HEK293 (cell line): ENCODE data around the gene CLEC1A.

ENCODE experiments used
- CTCF ChIA-PET: fragments of 350-600 bp; formaldehyde crosslinking; extraction: SDS; loops from one replicate; lab custom pipeline; 2021; ENCODE audit warnings: antibody characterized with exemption; lab: Yijun Ruan, JAX
- POLR2A ChIA-PET: fragments of 300-600 bp; formaldehyde crosslinking; extraction: SDS; loops from one replicate; lab custom pipeline; 2020; ENCODE audit warnings: antibody characterized with exemption, inconsistent platforms; lab: Yijun Ruan, JAX
- H3K27ac ChIP-seq: fragments of 200-500 bp; sonication (Bioruptor generic); 2 replicates; pipeline ENCODE4 v1.5.1; 2014; ENCODE audit warnings: low read depth, low read length, control low read depth, inconsistent platforms; ENCODE audit errors: extremely low read depth
- H3K36me3 ChIP-seq, 2 experiments: fragments of 200-500 bp in 1 of 2; sonication (Bioruptor generic) in 1 of 2; 1 replicate in 1 of 2; 2 replicates in 1 of 2; pipeline ENCODE4 v1.5.1; 2014 to 2017; ENCODE audit warnings: inconsistent platforms in 2 of 2, low read length in 2 of 2; ENCODE audit not compliant: control insufficient read depth in 2 of 2, insufficient read depth in 1 of 2
- H3K4me1 ChIP-seq: fragments of 200-500 bp; sonication (Bioruptor generic); 2 replicates; pipeline ENCODE4 v1.5.1; 2014; ENCODE audit warnings: mild to moderate bottlenecking, low read length, inconsistent platforms; ENCODE audit not compliant: control insufficient read depth, insufficient read depth
- H3K4me3 ChIP-seq: 2 replicates; pipeline ENCODE4 v1.5.1; 2011; ENCODE audit warnings: low read depth, mild to moderate bottlenecking, control low read depth, low read length, moderate library complexity
- H3K9me3 ChIP-seq: fragments of 200-500 bp; sonication (Bioruptor generic); 2 replicates; pipeline ENCODE4 v1.5.1; 2014; ENCODE audit warnings: low read depth, low read length, inconsistent platforms; ENCODE audit not compliant: control insufficient read depth, insufficient read depth
- EGR2 ChIP-seq: fragments of 450-650 bp; formaldehyde crosslinking; IDR thresholded peaks from 2 replicates; pipeline ENCODE4 v1.5.1; 2016; ENCODE audit warnings: low read depth, missing biosample characterization, missing genetic modification characterization
- SP2 ChIP-seq: fragments of 450-650 bp; formaldehyde crosslinking; IDR thresholded peaks from 2 replicates; pipeline ENCODE4 v1.5.1; 2016; ENCODE audit warnings: missing biosample characterization, missing genetic modification characterization
- ZBTB48 ChIP-seq: fragments of 450-650 bp; formaldehyde crosslinking; IDR thresholded peaks from 2 replicates; pipeline ENCODE4 v1.5.1; 2016; ENCODE audit warnings: missing biosample characterization, missing genetic modification characterization
- ZNF10 ChIP-seq: fragments of 450-650 bp; formaldehyde crosslinking; IDR thresholded peaks from 2 replicates; pipeline ENCODE4 v1.5.1; 2017; ENCODE audit warnings: missing biosample characterization, missing genetic modification characterization
- ZNF16 ChIP-seq: fragments of 450-650 bp; formaldehyde crosslinking; IDR thresholded peaks from 2 replicates; pipeline ENCODE4 v1.5.1; 2016; ENCODE audit warnings: low read depth, missing biosample characterization, missing genetic modification characterization
- ZNF366 ChIP-seq: fragments of 450-650 bp; formaldehyde crosslinking; conservative IDR thresholded peaks from 2 replicates; pipeline ENCODE4 v1.5.1; 2016; ENCODE audit warnings: missing biosample characterization, missing genetic modification characterization
- ZNF514 ChIP-seq: fragments of 450-650 bp; formaldehyde crosslinking; IDR thresholded peaks from 2 replicates; pipeline ENCODE4 v1.5.1; 2016; ENCODE audit warnings: missing biosample characterization, missing genetic modification characterization
- ZNF548 ChIP-seq: fragments of 450-650 bp; formaldehyde crosslinking; IDR thresholded peaks from 2 replicates; pipeline ENCODE4 v1.5.1; 2016; ENCODE audit warnings: missing biosample characterization, missing genetic modification characterization
- ZNF624 ChIP-seq: fragments of 450-650 bp; formaldehyde crosslinking; IDR thresholded peaks from 2 replicates; pipeline ENCODE4 v1.5.1; 2017; ENCODE audit warnings: missing biosample characterization, missing genetic modification characterization
- ZNF830 ChIP-seq: fragments of 450-650 bp; IDR thresholded peaks from 2 replicates; pipeline ENCODE4 v1.5.0; 2018; ENCODE audit warnings: missing biosample characterization, missing genetic modification characterization, low read depth, mild to moderate bottlenecking, moderate library complexity
- ZSCAN16 ChIP-seq: fragments of 450-650 bp; formaldehyde crosslinking; IDR thresholded peaks from 2 replicates; pipeline ENCODE4 v1.5.1; 2016; ENCODE audit warnings: missing biosample characterization, missing genetic modification characterization
- TF ChIP-seq, protein P1 (sequence below): fragments of 450-650 bp; formaldehyde crosslinking; IDR thresholded peaks from 2 replicates; pipeline ENCODE4 v1.5.1; 2017; ENCODE audit warnings: missing biosample characterization, mild to moderate bottlenecking, missing genetic modification characterization, moderate library complexity
- TF ChIP-seq, protein P2 (sequence below): fragments of 450-650 bp; formaldehyde crosslinking; IDR thresholded peaks from 2 replicates; pipeline ENCODE4 v1.5.1; 2016; ENCODE audit warnings: missing biosample characterization, missing genetic modification characterization
- TF ChIP-seq, protein P3 (sequence below): fragments of 450-650 bp; formaldehyde crosslinking; optimal IDR thresholded peaks from 2 replicates; pipeline ENCODE3; 2016; ENCODE audit warnings: missing biosample characterization, mild to moderate bottlenecking, missing genetic modification characterization
- TF ChIP-seq, protein P4 (sequence below): fragments of 450-650 bp; formaldehyde crosslinking; IDR thresholded peaks from 2 replicates; pipeline ENCODE4 v1.5.1; 2016; ENCODE audit warnings: missing biosample characterization, missing genetic modification characterization, low read depth
- TF ChIP-seq, protein P5 (sequence below): fragments of 450-650 bp; formaldehyde crosslinking; IDR thresholded peaks from 2 replicates; pipeline ENCODE4 v1.5.1; 2016; ENCODE audit warnings: missing biosample characterization, missing genetic modification characterization, low read depth
- TF ChIP-seq, protein P6 (sequence below): fragments of 450-650 bp; formaldehyde crosslinking; IDR thresholded peaks from 2 replicates; pipeline ENCODE4 v1.5.1; 2016; ENCODE audit warnings: missing biosample characterization, missing genetic modification characterization

The CLEC1A gene

DNA sequence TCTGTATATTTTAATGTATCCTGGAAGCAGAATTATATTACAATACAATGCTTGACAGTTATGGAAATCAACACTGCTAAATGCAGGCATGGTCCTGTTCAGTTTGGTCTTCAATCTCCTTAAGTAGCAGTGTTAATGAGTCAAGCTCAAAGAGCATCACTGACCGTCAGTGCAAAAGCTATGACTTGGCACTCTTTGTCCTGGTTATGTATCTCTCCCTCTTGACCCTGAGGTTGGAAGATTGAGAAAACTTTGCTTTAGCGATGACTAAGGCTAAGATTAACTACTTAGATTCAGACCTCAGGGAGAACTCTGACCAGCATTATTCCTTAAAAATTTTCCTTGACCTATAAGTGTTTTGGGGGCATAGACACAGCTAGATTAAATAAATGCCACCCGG, 20.3 kb upstream of the CLEC1A start (continued):
- TF ChIP-seq, protein P1, sequence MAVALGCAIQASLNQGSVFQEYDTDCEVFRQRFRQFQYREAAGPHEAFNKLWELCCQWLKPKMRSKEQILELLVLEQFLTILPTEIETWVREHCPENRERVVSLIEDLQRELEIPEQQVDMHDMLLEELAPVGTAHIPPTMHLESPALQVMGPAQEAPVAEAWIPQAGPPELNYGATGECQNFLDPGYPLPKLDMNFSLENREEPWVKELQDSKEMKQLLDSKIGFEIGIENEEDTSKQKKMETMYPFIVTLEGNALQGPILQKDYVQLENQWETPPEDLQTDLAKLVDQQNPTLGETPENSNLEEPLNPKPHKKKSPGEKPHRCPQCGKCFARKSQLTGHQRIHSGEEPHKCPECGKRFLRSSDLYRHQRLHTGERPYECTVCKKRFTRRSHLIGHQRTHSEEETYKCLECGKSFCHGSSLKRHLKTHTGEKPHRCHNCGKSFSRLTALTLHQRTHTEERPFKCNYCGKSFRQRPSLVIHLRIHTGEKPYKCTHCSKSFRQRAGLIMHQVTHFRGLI (tag by site-specific recombination) = no peak

DNA sequence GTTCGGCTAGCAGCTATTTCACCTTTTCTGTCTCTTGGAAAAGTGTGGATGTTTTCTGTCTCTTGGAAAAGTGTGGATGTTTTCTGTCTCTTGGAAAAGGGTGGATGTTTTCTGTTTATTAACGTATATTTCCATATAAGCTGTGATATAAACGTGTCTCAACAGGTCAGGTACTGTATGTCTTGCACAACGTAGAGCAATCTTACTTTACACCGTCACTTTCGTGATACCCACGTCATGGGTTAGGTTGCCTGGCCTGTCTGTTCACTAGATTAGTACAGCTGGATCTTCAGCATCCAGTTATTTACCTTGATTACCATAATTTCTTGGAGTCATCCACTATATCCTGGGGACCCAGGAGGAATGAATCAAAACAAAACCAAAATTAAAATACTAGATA, 17.1 kb upstream of the CLEC1A start:
- Histone ChIP-seq H3K36me3 (no peaks in the 10 kb centered on the region), H3K4me3 (no peak overlapping the region), H3K4me1 (no peaks in the 10 kb centered on the region), H3K9me3 (no peaks in the 10 kb centered on the region), H3K27ac (no peak overlapping the region)
- ChIA-PET CTCF (no interaction called here), POLR2A (no interaction called here)
- TF ChIP-seq ZNF548 (tag by site-specific recombination) = no peak

DNA sequence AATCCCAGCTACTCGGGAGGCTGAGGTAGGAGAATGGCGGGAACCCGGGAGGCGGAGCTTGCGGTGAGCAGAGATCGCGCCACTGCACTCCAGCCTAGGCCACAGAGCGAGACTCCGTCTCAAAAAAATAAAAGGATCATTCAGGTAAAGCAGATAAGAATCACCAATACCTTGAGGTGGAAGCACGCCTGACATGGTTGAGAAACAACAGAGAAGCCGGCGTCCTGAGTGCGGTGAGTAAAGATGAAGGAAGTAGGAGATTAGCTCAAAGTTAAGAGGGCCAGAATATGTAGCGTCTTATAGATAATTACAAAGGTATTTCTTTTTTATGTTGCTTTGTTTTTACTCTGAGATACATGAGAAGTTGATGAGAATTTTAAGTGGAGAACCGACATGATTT, 16.5 kb upstream of the CLEC1A start:
- ChIA-PET CTCF (interaction anchor here (1.3 kb wide), 1 partner anchor 81 kb away, joined by 3 read pairs; no protein-coding TSS in a partner anchor), POLR2A (no interaction called here)
- no peak overlapping the region for H3K4me3 ChIP-seq
- no peak for TF ChIP-seq ZNF624 (tag by site-specific recombination)
- no peak for TF ChIP-seq ZSCAN16
- TF ChIP-seq ZBTB48 (tag by site-specific recombination) = no peak
- TF ChIP-seq ZNF10 (tag by site-specific recombination) = no peak
- TF ChIP-seq, protein P2, sequence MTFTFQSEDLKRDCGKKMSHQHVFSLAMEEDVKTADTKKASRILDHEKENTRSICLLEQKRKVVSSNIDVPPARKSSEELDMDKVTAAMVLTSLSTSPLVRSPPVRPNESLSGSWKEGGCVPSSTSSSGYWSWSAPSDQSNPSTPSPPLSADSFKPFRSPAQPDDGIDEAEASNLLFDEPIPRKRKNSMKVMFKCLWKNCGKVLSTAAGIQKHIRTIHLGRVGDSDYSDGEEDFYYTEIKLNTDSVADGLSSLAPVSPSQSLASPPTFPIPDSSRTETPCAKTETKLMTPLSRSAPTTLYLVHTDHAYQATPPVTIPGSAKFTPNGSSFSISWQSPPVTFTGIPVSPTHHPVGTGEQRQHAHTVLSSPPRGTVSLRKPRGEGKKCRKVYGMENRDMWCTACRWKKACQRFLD (tag by site-specific recombination) = no peak
- TF ChIP-seq ZNF366 = no peak
- TF ChIP-seq SP2 (tag by site-specific recombination) = no peak
- TF ChIP-seq EGR2 = no peak
- TF ChIP-seq, protein P3, sequence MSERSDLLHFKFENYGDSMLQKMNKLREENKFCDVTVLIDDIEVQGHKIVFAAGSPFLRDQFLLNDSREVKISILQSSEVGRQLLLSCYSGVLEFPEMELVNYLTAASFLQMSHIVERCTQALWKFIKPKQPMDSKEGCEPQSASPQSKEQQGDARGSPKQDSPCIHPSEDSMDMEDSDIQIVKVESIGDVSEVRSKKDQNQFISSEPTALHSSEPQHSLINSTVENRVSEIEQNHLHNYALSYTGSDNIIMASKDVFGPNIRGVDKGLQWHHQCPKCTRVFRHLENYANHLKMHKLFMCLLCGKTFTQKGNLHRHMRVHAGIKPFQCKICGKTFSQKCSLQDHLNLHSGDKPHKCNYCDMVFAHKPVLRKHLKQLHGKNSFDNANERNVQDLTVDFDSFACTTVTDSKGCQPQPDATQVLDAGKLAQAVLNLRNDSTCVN = no peak
- TF ChIP-seq, protein P4, sequence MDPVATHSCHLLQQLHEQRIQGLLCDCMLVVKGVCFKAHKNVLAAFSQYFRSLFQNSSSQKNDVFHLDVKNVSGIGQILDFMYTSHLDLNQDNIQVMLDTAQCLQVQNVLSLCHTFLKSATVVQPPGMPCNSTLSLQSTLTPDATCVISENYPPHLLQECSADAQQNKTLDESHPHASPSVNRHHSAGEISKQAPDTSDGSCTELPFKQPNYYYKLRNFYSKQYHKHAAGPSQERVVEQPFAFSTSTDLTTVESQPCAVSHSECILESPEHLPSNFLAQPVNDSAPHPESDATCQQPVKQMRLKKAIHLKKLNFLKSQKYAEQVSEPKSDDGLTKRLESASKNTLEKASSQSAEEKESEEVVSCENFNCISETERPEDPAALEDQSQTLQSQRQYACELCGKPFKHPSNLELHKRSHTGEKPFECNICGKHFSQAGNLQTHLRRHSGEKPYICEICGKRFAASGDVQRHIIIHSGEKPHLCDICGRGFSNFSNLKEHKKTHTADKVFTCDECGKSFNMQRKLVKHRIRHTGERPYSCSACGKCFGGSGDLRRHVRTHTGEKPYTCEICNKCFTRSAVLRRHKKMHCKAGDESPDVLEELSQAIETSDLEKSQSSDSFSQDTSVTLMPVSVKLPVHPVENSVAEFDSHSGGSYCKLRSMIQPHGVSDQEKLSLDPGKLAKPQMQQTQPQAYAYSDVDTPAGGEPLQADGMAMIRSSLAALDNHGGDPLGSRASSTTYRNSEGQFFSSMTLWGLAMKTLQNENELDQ (tag by site-specific recombination) = no peak
- no peak for TF ChIP-seq ZNF830 (tag by site-specific recombination)
- TF ChIP-seq, protein P5, sequence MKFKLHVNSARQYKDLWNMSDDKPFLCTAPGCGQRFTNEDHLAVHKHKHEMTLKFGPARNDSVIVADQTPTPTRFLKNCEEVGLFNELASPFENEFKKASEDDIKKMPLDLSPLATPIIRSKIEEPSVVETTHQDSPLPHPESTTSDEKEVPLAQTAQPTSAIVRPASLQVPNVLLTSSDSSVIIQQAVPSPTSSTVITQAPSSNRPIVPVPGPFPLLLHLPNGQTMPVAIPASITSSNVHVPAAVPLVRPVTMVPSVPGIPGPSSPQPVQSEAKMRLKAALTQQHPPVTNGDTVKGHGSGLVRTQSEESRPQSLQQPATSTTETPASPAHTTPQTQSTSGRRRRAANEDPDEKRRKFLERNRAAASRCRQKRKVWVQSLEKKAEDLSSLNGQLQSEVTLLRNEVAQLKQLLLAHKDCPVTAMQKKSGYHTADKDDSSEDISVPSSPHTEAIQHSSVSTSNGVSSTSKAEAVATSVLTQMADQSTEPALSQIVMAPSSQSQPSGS (tag by site-specific recombination) = no peak
- no peak for TF ChIP-seq ZNF514
- TF ChIP-seq, protein P6, sequence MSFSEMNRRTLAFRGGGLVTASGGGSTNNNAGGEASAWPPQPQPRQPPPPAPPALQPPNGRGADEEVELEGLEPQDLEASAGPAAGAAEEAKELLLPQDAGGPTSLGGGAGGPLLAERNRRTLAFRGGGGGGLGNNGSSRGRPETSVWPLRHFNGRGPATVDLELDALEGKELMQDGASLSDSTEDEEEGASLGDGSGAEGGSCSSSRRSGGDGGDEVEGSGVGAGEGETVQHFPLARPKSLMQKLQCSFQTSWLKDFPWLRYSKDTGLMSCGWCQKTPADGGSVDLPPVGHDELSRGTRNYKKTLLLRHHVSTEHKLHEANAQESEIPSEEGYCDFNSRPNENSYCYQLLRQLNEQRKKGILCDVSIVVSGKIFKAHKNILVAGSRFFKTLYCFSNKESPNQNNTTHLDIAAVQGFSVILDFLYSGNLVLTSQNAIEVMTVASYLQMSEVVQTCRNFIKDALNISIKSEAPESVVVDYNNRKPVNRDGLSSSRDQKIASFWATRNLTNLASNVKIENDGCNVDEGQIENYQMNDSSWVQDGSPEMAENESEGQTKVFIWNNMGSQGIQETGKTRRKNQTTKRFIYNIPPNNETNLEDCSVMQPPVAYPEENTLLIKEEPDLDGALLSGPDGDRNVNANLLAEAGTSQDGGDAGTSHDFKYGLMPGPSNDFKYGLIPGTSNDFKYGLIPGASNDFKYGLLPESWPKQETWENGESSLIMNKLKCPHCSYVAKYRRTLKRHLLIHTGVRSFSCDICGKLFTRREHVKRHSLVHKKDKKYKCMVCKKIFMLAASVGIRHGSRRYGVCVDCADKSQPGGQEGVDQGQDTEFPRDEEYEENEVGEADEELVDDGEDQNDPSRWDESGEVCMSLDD (tag by site-specific recombination) = no peak
- no peak for TF ChIP-seq ZNF16 (tag by site-specific recombination)
- no peaks in the 10 kb centered on the region for H3K36me3 ChIP-seq
- no peaks in the 10 kb centered on the region for H3K4me1 ChIP-seq
- no peaks in the 10 kb centered on the region for H3K9me3 ChIP-seq
- no peak overlapping the region for H3K27ac ChIP-seq
